CD4-positive, alpha-beta T cell treated with Interferon gamma for 1 hour (primary cell): Measurements from ENCODE around the gene FAP.
A peak's percentile ranks its signal among the peaks of the same experiment; 100 is the strongest.

Experiments used
- DNase-seq: peaks from one replicate; pipeline ENCODE4 v3.0.0-alpha.2; 2020

FAP gene

DNA sequence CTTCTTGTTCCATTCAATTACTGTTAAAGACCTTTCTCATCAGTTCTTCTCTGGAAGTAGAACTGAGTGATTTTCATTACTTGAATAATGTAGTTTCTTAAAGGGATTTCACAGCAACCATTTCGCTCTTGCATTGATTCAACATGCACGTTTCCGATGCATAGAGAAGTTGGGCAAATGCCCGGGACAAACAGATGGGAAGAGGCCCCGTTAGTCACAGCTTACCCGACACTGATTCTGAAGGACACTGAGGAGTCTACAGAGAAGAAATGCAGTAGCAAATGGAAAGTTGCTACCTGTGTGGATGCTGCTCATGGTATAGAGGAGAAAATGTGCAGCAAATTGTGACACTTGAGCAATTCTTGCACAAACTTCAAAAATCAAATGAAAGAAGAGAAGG, 58.9 kb downstream of the FAP start:
- DNase-seq = no peak

DNA sequence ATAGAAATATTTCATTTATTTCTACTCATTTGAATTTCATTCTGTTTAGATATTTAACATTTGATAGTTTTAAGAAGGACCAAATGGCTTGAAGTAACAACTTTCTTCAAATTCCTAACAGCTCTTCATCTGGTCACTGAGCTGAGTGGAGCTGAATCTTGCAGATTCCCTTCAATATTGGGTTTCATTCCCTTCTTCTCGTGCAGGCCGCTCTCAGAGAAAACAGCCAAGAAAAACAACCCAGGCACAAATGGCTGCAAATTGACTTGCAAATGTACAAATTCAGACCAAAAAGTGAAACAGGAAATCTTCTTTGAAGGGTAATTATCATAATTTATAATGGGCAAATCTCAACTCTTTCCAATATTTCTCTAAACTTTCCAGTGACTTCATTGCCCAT, 60.9 kb downstream of the FAP start:
- no peak for DNase-seq

DNA sequence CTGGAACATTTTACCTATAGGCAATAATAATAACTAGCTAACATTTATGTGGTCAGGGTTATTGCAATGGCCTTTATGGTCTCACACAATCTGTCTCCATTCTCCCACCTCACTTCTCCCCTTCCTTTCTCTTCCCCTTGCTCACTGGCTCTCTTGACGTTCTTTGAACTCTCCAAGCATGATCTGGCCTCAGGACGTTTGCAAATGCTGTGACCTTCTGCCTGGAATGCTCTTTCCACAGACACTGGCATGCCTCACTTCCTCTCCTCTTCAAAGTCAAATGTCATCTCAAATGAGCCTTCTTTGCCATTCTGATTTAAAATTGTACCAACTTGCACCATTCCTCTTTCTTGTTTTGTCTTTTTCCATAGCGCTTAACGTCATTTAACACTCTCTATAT, 65.9 kb downstream of the FAP start:
- no peak for DNase-seq

- DNase-seq = no peak
These were observed 67.5 kb downstream of the FAP start for GRCh38 chr2:162175714-162176113.

DNA sequence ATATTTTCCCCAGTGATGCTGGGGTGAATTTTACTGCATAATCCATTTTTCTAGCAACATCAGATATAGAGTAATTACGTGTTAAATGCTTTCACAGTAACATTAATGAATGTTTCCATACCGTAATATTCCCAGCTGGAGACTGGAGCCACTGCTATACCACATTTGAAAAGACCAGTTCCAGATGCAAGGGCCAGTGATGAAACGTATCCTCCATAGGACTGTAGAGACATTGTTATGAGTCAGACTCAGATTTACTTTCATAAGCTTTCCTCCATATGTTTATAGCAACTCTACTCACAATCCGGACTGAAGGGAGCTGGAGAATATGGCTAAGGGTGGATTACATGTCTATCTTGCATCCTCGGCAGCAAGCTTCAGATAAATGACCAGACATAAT, 68.5 kb downstream of the FAP start:
- DNase-seq = no peak

GRCh38 chr2:162172802-162173370, 70.4 kb downstream of the FAP start:
- DNase-seq = no peak

DNA sequence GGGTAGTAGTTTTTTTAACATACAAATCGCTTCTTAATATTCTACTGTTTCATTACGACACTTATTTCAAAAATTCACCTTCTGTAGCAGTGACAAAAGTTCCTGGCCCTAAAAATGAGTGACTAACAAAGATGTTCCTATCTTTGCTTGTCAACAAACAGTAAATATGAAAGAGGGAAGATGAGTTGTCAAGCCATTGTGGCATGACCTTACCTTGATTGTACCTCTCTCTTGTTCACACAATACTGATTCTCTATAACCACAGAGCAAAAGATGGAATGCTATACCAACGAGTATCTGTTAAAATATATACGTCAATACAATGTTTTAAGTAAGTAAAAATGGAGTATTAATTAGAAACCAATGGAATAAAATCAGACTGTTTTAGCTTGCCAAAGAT, 76.5 kb downstream of the FAP start:
- DNase-seq = no peak

DNA sequence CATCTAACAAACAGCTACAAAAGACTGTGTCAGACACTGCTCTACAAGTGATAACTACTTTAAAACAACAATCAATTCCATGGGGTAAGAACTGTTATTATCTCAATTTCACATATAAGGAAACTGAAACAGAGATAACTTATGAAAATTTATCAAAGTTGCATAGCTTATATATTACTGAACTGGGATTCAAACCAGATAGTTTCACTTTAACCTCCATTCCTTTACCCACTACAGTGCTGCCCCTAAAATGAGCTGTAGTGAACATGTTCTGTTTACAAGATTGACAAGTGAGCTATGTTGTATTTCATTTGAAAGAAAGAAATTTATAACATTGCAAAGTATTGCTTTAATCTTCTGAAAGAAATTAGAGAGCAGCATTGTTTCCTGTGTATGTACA, 77.1 kb downstream of the FAP start:
- no peak for DNase-seq

- no peak for DNase-seq
These were observed 78.4 kb downstream of the FAP start for GRCh38 chr2:162164802-162165201.

DNA sequence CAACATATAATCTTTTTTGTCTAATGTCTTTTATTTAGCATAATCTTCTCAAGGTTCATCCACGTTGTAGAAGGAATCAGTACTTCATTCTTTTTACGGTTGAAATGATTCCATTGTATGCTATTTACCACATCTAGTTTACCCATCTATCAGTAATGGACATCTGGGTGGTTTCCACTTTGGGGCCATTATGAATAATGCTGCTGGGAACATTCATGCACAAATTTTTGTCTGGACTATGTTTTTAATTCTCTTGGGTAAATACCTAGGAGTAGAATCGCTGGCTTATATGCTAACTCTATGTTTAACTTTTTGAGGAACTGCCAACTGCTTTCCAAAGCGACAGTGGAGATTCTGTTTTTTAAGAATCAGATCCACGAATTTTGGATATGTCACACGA, 83.8 kb downstream of the FAP start:
- DNase-seq = no peak

DNA sequence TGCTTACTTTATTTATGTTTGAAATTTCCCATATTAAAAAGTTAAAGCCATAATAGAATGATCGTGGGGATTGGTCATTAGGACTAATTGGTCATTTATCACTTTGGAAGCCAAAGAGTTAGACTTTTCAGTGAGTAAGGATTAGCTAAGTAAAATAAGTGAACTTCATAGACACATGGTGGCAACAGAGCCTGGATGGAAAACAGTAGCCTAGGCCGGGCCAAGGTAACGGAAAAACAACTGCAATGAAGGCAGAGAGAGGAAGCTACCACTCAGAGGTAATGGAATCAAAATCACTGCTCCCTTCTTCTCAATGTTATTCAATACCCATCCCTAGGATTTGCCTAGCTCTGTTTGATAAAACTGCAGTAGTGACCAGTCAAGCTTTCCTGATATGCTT, 87.1 kb downstream of the FAP start:
- DNase-seq = no peak

DNA sequence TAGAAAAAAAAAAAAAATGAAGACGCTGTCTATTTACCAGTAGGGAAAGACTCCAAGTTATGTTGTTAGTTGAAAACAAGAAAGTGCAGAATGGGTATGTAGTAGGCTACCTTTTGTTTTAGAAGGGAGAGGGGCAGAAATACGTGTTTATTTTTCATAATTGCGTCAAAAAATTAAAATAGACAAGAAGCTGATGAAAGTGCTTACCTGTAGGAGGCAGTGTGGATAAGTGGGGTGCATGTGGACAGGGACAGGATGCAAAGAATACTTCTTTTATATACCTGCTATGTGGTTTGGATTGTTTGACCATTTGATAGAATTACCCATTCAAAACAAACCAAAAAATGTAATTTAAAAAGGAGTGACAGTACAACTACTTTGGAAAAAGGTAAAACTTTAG, 88.2 kb downstream of the FAP start:
- DNase-seq = no peak

GRCh38 chr2:162153608-162154224, 89.5 kb downstream of the FAP start:
- peak; percentile 22 for DNase-seq

DNA sequence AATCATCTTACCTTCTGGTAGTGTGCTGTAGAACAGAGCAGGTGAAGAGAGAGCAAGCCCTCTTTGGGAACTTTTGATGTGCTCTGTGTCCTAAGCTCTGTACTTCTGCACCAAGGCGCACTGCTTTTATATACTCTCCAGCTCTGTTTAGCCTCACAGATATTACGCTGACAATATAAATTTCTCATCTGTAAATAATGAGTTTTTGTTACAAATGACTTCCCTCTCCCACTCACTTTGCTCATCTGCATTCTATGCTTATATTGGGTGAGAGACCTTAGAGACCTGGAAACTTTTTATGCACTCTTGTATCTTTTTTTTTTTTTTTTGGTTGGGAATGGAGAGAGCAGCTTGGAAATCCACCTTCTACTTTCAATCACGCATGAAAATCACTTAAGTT, 91.1 kb downstream of the FAP start, which contains the start of gene GCG:
Gene GCG, minus strand, starts transcription at position 101 of the 400 bp plus-strand sequence. CDS start 3,069 bp downstream, outside the sequence.
- DNase-seq = no peak

DNA sequence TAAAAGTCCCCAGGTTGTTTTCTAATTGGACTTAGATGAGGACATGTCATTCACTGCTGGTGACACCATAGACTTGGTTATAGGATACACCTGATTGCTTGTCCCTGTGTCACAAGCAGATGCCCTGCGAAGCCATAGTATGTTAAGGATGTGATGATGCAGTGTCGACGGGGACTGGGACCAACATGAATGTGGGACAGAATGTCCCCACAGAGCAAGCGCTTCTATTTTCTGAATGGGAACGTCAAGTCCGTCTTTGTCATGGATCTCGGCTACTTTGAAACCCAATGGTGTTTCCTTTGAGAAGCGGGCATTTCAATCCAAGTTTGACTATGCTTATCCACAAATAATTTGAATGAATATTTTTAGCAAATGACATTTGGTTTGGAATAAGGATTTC, 93.3 kb downstream of the FAP start:
- DNase-seq = no peak

GRCh38 chr2:162149466-162149865, 93.8 kb downstream of the FAP start:
- DNase-seq = no peak

DNA sequence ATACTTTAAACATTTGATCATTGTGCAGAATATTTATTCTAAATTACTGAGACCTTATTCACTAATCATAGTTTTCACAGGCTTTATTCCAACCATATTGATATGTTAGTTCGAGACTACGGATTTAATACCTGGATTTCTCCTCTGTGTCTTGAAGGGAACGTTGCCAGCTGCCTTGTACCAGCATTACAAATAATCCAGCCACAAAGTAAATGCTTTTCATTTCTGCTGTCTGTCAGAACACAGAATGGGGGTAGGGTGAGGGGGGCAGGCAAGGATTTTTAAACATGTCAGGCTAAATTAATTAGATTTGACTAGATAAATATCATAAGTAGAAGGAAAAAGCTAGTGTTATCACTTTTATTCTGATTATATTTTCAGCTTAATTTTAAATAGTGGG, 94.3 kb downstream of the FAP start:
- DNase-seq = no peak

GRCh38 chr2:162143969-162144368, 99.3 kb downstream of the FAP start:
- DNase-seq = no peak

DNA sequence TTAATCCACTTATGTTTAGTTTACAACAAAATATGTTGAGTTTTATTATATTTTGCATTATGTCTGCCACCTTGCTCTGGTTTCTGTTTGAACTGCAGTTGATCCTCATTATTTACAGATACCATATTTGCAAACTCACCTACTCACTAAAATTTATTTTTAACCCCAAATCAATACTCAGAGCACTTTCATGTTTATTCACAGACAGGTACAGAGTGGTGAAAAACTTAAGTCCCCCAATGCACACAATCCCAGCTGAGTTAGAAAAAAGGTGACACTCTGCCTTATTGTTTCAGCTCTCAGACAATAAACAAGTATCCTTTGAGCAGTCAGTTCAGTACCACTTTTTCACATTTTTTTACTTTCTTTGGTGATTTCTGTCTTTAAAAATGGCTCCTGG, 104.9 kb downstream of the FAP start:
- DNase-seq = no peak

GRCh38 chr2:162127422-162127821, 115.8 kb downstream of the FAP start:
- no peak for DNase-seq

- no peak for DNase-seq
These were observed 116.7 kb downstream of the FAP start for GRCh38 chr2:162126527-162126926.

DNA sequence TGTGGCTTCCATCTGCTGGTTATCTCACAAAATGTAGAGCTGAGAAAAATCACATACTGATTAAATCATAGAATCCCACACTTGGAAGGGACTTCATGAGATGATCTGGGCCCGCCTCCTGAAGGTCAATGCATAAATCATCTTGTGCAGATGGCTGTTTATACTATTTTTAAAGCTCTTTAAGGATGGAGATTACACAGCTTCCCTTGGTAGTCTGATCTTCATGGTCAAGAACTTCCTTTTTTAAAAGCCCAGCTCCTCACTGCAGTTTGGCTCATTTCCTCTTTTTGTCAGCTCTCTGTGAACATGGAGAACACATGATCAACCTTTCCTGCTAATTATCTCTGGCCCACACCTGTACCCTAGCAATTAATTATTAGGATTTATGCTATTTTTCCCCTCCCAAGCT, 117.1 kb downstream of the FAP start:
- peak; percentile 4 for DNase-seq

DNA sequence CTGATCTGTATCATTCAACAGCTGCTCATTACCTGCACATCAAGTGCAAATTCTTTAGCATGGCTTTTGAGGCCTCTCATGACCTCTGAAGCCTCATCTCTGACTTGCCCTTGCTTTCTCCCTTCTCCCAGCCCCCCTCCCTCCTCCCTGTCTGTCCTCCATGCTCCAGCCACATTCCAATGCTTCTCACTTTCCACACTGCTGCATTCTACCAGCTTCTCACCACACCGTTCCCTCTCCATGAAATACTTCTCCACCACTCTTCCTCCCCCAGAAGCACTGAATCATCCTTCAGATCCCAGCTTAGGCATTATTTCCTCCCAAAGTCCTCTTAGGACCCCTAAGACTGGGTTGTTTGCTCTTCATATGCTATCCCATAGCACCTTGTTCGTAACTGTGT, 118.1 kb downstream of the FAP start:
- no peak for DNase-seq

DNA sequence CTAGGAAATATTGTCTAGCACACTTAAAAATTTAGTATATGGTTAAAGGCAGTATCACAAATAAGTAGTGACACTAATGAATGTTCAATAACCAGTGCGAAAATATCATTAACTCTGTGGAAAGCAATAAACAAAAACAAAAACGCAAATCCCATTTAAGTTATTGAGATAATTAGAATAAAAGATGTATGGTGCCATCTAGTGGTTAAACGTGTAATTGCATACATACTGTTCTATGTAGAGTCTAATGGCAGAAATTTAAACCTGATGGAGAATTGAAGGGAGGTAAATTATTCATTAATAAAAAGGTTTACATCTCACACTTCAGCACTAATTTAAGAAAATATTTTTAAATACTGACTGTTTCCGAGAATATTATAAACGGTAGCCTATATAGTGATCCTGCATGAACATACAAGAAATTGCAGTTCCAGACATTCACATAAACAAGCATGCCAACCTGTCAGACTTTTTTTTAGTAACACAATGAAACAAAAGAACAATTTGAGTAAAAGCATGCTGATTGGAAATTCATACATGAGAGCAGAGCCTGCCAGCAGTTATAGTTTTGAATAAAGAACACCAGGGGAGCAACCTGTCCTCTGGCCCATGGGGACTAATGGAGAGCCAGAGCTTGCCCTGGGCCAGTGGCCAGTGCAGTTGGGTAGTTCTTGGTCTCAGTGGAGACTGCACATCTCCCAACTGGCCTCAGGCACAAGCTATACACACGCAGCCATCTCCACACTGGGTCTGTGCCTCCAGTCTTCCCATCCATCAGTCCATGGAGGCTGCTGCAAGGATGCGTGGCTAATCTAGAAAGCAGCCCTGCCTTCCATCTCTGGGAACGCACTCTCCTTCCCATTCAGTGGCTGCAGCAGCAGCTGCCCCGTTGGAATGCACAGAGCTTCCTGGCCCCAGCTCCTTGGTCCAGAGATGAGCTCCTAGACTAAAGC, 119.2 kb downstream of the FAP start:
- no peak for DNase-seq
